ENCODE data around the gene CD81. TPM values are rescaled to one million over a fixed set of nuclear protein-coding genes. Genes with fewer than 3 reads are reported as not detected.

Gene CD81
- total RNA-seq, 4 donors from 2014 or later, result 498 to 652 (median 582) TPM

DNA sequence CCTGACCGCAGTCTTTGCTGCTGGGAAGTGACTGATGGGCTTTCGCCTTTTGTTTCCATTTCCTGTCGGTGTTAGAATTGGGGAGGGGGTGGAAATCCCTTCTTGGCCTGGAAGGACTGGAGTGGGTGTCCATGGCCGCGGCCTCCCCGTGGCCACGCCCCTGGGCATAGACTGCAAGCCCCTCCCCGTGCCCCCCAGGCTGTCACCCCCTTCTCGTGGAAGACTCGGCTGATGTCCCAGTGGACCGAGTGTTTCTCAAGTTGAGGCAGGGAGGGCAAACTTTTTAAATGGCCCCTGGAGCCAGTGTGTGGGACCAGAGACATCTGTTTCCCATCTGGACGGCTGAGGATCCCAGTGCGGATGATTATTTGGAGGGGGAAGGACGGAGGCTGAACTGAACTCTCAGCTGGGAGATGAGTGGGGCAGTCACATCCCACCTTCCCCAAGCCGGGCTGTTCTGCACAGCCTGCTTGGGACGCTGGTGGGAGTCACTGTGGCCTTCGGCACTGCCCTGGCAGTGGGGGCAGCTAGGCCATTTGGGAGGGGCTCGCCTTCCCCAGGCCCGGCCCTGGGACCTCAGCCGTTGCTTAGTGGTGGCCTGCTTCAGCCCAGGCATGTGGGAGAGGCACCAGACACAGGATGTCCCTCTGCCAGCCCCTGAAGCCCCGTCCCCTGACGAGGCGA lies 1.6 kb downstream of the CD81 start:
- WGBS, result 11% methylated on average over 21 of the region's 23 CpGs
- Histone ChIP-seq H3K9me3 (no peaks in the 10 kb centered on the region), H3K27me3 (no peaks in the 10 kb centered on the region), H3K4me1 (peaks cover 59 to 72% (median 62%) of the 10 kb centered on the region in 4 donors), H3K36me3 (no peaks in the 10 kb centered on the region), H3K27ac (replicated peaks in 1 of 4) (peak overlapping the region; percentile 98 to 100 (median 100)), H3K4me3 (peak overlapping the region; percentile 89 to 100 (median 100))
- no peak for DNase-seq (ENCODE audit: extremely low spot score)
- intact Hi-C loops (cut with DNase I), result no loop called here
- TF ChIP-seq POLR2AphosphoS5 (IDR thresholded peaks at IDR 0.05), result peak; percentile 31 to 39
- TF ChIP-seq, protein P1, sequence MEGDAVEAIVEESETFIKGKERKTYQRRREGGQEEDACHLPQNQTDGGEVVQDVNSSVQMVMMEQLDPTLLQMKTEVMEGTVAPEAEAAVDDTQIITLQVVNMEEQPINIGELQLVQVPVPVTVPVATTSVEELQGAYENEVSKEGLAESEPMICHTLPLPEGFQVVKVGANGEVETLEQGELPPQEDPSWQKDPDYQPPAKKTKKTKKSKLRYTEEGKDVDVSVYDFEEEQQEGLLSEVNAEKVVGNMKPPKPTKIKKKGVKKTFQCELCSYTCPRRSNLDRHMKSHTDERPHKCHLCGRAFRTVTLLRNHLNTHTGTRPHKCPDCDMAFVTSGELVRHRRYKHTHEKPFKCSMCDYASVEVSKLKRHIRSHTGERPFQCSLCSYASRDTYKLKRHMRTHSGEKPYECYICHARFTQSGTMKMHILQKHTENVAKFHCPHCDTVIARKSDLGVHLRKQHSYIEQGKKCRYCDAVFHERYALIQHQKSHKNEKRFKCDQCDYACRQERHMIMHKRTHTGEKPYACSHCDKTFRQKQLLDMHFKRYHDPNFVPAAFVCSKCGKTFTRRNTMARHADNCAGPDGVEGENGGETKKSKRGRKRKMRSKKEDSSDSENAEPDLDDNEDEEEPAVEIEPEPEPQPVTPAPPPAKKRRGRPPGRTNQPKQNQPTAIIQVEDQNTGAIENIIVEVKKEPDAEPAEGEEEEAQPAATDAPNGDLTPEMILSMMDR (IDR thresholded peaks at IDR 0.05), result no peak

DNA sequence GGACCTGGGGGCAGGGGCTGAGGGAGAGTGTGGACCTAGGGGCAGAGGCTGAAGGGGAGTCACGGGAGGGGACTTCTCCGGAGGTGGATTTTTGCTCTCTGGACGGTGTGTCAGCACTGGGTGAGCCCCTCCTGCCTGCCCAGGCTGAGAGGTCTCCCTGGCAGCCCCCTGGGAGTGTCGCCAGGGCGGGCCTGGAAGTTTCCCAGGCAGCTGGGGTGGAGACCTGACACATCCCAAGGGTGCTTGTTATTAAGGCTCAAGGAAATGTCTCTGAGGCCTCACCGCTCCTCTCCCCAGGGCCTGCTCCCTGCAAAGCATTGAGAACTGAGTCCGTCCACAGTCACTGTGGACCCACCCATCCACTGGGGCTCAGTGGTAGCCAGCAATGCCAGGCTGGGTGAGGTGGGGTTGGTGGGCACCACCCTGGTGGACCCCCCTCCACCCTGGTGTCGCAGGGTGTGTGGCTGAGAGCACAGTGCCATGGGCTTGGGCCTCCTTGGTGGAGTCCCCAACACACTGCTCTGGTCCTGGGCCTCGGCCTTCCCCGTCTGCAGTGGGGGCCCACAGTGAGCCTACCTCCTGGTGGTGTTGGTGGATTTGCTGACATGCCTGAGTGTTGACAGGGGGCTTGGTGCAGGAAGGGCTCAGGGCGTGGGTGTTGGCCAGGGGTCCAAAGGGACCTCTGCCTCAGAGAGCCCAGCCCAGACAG lies 2.5 kb downstream of the CD81 start:
- peaks cover 69 to 74% (median 71%) of the 10 kb centered on the region in 4 donors for H3K4me1 ChIP-seq
- peak overlapping the region; percentile 98 to 100 (median 100) for H3K27ac ChIP-seq (replicated peaks in 1 of 4)
- WGBS, result 33% methylated on average over 9 of the region's 11 CpGs
- intact Hi-C loops (cut with DNase I), result no loop called here
- H3K9me3 ChIP-seq, result no peaks in the 10 kb centered on the region
- DNase-seq (ENCODE audit: extremely low spot score), result no peak
- H3K27me3 ChIP-seq, result no peaks in the 10 kb centered on the region
- TF ChIP-seq EP300 (IDR thresholded peaks at IDR 0.05), result no peak
- TF ChIP-seq POLR2AphosphoS5 (IDR thresholded peaks at IDR 0.05), result no peak
- no peak for TF ChIP-seq POLR2A (IDR thresholded peaks at IDR 0.05; ENCODE audit: low read depth)
- TF ChIP-seq, protein P1 (IDR thresholded peaks at IDR 0.05), result no peak
- H3K4me3 ChIP-seq, result peak overlapping the region; percentile 89 to 100 (median 100)
- H3K36me3 ChIP-seq, result no peaks in the 10 kb centered on the region

DNA sequence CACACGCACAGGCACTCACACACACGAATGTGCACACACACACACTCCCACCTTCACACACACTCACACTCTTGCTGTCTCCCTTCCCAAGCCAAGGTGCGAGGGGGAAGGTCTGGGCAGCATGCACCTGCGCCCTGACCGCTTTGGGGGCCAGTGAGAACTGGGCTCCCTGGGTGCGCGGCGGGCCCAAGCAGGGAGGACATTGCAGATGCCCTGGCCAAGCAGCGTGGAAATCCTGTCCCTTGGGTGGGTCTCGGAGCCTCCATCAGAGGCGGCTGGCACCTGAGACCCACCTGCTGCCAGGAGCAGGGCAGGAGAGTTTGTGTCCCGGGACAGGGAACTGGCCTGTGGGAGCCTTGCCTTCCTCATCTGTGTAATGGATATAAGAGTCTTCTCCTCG lies 3.3 kb downstream of the CD81 start:
- peak overlapping the region; percentile 98 to 100 (median 100) for H3K27ac ChIP-seq (replicated peaks in 1 of 4)
- WGBS, result 61% methylated on average over 9 of the region's 13 CpGs
- H3K4me1 ChIP-seq, result peaks cover 76 to 82% (median 79%) of the 10 kb centered on the region in 4 donors
- intact Hi-C loops (cut with DNase I), result no loop called here
- no peak for DNase-seq (ENCODE audit: extremely low spot score)
- peak overlapping the region; percentile 89 to 100 (median 100) for H3K4me3 ChIP-seq
- H3K9me3 ChIP-seq, result no peaks in the 10 kb centered on the region
- no peaks in the 10 kb centered on the region for H3K27me3 ChIP-seq
- peaks cover 0 to 6% (median 4%) of the 10 kb centered on the region in 4 donors for H3K36me3 ChIP-seq
- TF ChIP-seq EP300 (IDR thresholded peaks at IDR 0.05), result no peak
- no peak for TF ChIP-seq POLR2A (IDR thresholded peaks at IDR 0.05; ENCODE audit: low read depth)
- no peak for TF ChIP-seq POLR2AphosphoS5 (IDR thresholded peaks at IDR 0.05)
- TF ChIP-seq, protein P1 (IDR thresholded peaks at IDR 0.05), result no peak

DNA sequence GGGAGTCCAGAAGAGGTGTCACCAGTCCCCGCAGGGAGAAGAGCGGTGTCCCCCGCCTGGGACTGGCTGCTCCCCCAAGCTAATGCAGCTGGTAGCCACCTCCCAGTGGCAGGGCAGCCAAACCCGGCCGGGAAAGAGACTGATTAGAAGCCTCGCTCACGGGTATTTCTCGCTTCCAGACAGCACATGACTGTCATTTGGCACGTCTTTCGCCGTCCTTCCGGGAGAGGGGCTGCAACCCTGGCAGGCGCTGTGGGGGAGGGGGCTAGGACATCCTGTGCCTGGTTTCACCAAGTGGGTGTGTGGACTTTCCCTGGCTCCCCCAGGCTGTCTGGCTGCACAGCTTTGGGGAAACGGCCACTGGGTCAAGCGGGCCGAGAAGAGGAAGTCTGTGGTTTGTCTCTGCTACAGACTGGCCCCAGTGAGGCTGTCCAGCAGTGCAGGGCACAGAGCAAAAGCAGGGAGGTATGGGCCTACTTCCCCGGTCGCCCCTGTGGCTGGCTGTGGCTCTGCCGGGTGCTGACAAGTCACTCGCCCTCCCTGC lies 3.8 kb downstream of the CD81 start:
- intact Hi-C loops (cut with DNase I), result no loop called here
- no peaks in the 10 kb centered on the region for H3K9me3 ChIP-seq
- no peaks in the 10 kb centered on the region for H3K27me3 ChIP-seq
- 21% methylated on average over 3 of the region's 20 CpGs for WGBS
- H3K36me3 ChIP-seq, result peaks cover 0 to 11% (median 5%) of the 10 kb centered on the region in 4 donors
- peak overlapping the region; percentile 89 to 100 (median 100) for H3K4me3 ChIP-seq
- peaks cover 81 to 86% (median 83%) of the 10 kb centered on the region in 4 donors for H3K4me1 ChIP-seq
- TF ChIP-seq EP300 (IDR thresholded peaks at IDR 0.05) (peak; percentile 75), POLR2AphosphoS5 (IDR thresholded peaks at IDR 0.05) (peak; percentile 60 to 66), POLR2A (IDR thresholded peaks at IDR 0.05; ENCODE audit: low read depth) (peak; percentile 31)
- TF ChIP-seq, protein P1 (IDR thresholded peaks at IDR 0.05), result no peak
- peak overlapping the region; percentile 98 to 100 (median 100) for H3K27ac ChIP-seq (replicated peaks in 1 of 4)
- peak; percentile 94 for DNase-seq (ENCODE audit: extremely low spot score)

All from esophagus muscularis mucosa (tissue), 4 donors.